Keratinocyte (primary cell): Measurements from ENCODE around the gene TNFAIP2.

ENCODE experiments used
- CTCF ChIP-seq, 3 experiments: IDR thresholded peaks in 1 of 3; conservative IDR thresholded peaks in 1 of 3; optimal IDR thresholded peaks in 1 of 3; 2 replicates in 2 of 3; 3 replicates in 1 of 3; pipeline versions ENCODE3 to v1.5.1; 2011; ENCODE audit warnings: low read length in 3 of 3, mild to moderate bottlenecking in 3 of 3, moderate library complexity in 2 of 3, control low read depth in 1 of 3, inconsistent platforms in 1 of 3; ENCODE audit not compliant: insufficient read depth in 2 of 3; ENCODE audit errors: extremely low read depth in 1 of 3
- EZH2 ChIP-seq: IDR thresholded peaks from one replicate; pipeline ENCODE4 v1.6.1; 2012; ENCODE audit warnings: inconsistent platforms, mild to moderate bottlenecking, low read length, moderate library complexity

- TF ChIP-seq CTCF (optimal IDR thresholded peaks at IDR 0.05 in 1 of 3, IDR thresholded peaks at IDR 0.05 in 1 of 3, conservative IDR thresholded peaks at IDR 0.05 in 1 of 3; ENCODE audit: extremely low read depth in 1 of 3, insufficient read depth in 2 of 3, low read length in 3 of 3) (no peak), EZH2 (no peak)
Observed at GRCh38 chr14:103142026-103142425, 18.8 kb downstream of the TNFAIP2 start.
